ENCODE results near the gene ENTPD3. TPM values are rescaled to one million over a fixed set of nuclear protein-coding genes. Genes with fewer than 3 reads are reported as not detected.

The ENTPD3 gene
- total RNA-seq, 1 donor: 0.36 TPM

GRCh38 chr3:40363674-40364073 lies 23.3 kb upstream of the ENTPD3 start:
- TF ChIP-seq, protein P1, sequence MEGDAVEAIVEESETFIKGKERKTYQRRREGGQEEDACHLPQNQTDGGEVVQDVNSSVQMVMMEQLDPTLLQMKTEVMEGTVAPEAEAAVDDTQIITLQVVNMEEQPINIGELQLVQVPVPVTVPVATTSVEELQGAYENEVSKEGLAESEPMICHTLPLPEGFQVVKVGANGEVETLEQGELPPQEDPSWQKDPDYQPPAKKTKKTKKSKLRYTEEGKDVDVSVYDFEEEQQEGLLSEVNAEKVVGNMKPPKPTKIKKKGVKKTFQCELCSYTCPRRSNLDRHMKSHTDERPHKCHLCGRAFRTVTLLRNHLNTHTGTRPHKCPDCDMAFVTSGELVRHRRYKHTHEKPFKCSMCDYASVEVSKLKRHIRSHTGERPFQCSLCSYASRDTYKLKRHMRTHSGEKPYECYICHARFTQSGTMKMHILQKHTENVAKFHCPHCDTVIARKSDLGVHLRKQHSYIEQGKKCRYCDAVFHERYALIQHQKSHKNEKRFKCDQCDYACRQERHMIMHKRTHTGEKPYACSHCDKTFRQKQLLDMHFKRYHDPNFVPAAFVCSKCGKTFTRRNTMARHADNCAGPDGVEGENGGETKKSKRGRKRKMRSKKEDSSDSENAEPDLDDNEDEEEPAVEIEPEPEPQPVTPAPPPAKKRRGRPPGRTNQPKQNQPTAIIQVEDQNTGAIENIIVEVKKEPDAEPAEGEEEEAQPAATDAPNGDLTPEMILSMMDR (IDR thresholded peaks at IDR 0.05; ENCODE audit: extremely low read depth, low read depth, low read length): no peak
- Histone ChIP-seq H3K4me1 (ENCODE audit: insufficient read depth, low read length) (no peaks in the 10 kb centered on the region), H3K27ac (ENCODE audit: low read depth, low read length) (no peak overlapping the region), H3K4me2 (ENCODE audit: insufficient read depth, low read length) (no peak overlapping the region), H4K20me1 (ENCODE audit: insufficient read depth, low read length) (no peaks in the 10 kb centered on the region), H3K4me3 (ENCODE audit: insufficient read depth, low read length) (no peak overlapping the region), H2AFZ (ENCODE audit: low read length) (no peak overlapping the region), H3K9me3 (ENCODE audit: low read depth, low read length) (no peaks in the 10 kb centered on the region), H3K36me3 (ENCODE audit: insufficient read depth, low read length) (no peaks in the 10 kb centered on the region), H3K27me3 (ENCODE audit: insufficient read depth, low read length) (no peaks in the 10 kb centered on the region), H3K79me2 (ENCODE audit: insufficient read depth, low read length) (no peaks in the 10 kb centered on the region)
- no peak for DNase-seq (ENCODE audit: insufficient read length, low spot score, missing footprints)

DNA sequence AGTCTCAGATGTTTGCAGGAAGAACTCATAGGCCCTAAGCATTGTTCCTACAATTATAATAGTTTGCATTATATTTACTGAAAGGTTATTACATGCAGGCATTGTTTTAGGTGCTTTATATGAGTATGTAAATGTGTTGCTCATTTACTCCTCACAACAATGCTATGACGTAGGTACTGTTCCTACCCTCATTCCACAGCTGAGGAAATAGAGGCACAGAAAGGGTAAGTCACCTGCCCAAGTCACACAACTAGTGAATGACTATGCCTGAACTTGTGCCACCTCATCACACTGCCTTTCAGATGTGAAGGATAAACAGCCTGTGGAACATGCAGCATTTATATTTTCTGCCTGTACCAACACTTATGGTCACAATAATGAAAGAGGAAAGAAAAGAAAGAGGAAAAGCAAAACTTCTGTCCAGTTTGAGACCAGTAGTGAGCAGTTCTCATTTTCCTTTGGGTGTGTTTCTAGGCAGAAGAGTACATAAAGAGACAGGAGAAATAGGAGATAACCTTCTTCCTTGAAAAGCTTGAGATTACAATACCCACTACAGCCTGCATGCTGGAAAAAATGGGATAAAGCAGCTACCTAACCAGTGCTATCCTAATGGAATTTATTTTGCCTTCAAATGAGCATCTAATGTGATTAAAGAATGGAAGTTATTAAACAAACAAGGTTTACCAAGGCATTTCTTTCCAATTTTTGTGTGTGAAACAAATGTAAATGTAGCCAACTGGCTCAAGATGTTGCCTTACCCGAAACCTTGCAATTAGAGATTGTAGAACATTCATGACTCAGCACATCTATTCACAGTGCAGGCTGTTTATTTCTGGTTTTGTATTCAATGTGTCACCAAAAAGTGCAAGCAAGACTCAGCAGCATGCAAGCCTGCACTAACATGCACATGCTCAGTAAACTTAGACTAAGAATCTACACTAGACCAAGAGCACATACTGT lies 20.5 kb upstream of the ENTPD3 start:
- no peaks in the 10 kb centered on the region for H3K79me2 ChIP-seq (ENCODE audit: insufficient read depth, low read length)
- DNase-seq (ENCODE audit: insufficient read length, low spot score, missing footprints): no peak
- H3K4me3 ChIP-seq (ENCODE audit: insufficient read depth, low read length): no peak overlapping the region
- no peaks in the 10 kb centered on the region for H3K4me1 ChIP-seq (ENCODE audit: insufficient read depth, low read length)
- no peaks in the 10 kb centered on the region for H3K9me3 ChIP-seq (ENCODE audit: low read depth, low read length)
- TF ChIP-seq, protein P1 (IDR thresholded peaks at IDR 0.05; ENCODE audit: extremely low read depth, low read depth, low read length): no peak
- no peak overlapping the region for H3K4me2 ChIP-seq (ENCODE audit: insufficient read depth, low read length)
- H4K20me1 ChIP-seq (ENCODE audit: insufficient read depth, low read length): no peaks in the 10 kb centered on the region
- H3K27me3 ChIP-seq (ENCODE audit: insufficient read depth, low read length): no peaks in the 10 kb centered on the region
- no peak overlapping the region for H3K27ac ChIP-seq (ENCODE audit: low read depth, low read length)
- no peak overlapping the region for H2AFZ ChIP-seq (ENCODE audit: low read length)
- H3K36me3 ChIP-seq (ENCODE audit: insufficient read depth, low read length): no peaks in the 10 kb centered on the region

DNA sequence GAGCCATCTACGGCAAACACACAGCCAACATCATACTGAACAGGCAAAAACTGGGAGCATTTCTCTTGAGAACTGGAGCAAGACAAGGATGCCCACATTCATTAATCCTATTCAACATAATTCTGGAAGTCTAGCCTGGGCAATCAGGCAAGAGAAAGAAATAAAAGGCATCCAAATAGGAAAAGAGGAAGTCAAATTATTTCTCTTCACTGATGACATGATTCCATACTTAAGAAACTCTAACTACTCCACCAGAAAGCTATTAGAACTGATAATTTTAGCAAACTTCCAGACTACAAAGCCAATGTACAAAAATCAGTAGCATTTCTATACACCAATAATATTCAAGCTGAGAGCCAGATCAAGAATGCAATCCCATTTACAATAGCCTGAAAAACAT lies 17.3 kb upstream of the ENTPD3 start:
- Histone ChIP-seq H3K79me2 (ENCODE audit: insufficient read depth, low read length) (no peaks in the 10 kb centered on the region), H3K9me3 (ENCODE audit: low read depth, low read length) (no peaks in the 10 kb centered on the region), H3K27me3 (ENCODE audit: insufficient read depth, low read length) (no peaks in the 10 kb centered on the region), H3K4me3 (ENCODE audit: insufficient read depth, low read length) (no peak overlapping the region), H2AFZ (ENCODE audit: low read length) (no peak overlapping the region), H3K36me3 (ENCODE audit: insufficient read depth, low read length) (no peaks in the 10 kb centered on the region), H3K27ac (ENCODE audit: low read depth, low read length) (no peak overlapping the region), H3K4me2 (ENCODE audit: insufficient read depth, low read length) (no peak overlapping the region), H3K4me1 (ENCODE audit: insufficient read depth, low read length) (no peaks in the 10 kb centered on the region), H4K20me1 (ENCODE audit: insufficient read depth, low read length) (no peaks in the 10 kb centered on the region)
- DNase-seq (ENCODE audit: insufficient read length, low spot score, missing footprints): no peak
- TF ChIP-seq, protein P1 (IDR thresholded peaks at IDR 0.05; ENCODE audit: extremely low read depth, low read depth, low read length): no peak

GRCh38 chr3:40377822-40378221 lies 9.2 kb upstream of the ENTPD3 start:
- Histone ChIP-seq H4K20me1 (ENCODE audit: insufficient read depth, low read length) (no peaks in the 10 kb centered on the region), H3K27ac (ENCODE audit: low read depth, low read length) (no peak overlapping the region), H2AFZ (ENCODE audit: low read length) (no peak overlapping the region), H3K9me3 (ENCODE audit: low read depth, low read length) (no peaks in the 10 kb centered on the region), H3K27me3 (ENCODE audit: insufficient read depth, low read length) (no peaks in the 10 kb centered on the region), H3K79me2 (ENCODE audit: insufficient read depth, low read length) (no peaks in the 10 kb centered on the region), H3K4me3 (ENCODE audit: insufficient read depth, low read length) (no peak overlapping the region), H3K4me1 (ENCODE audit: insufficient read depth, low read length) (no peaks in the 10 kb centered on the region), H3K36me3 (ENCODE audit: insufficient read depth, low read length) (no peaks in the 10 kb centered on the region), H3K4me2 (ENCODE audit: insufficient read depth, low read length) (no peak overlapping the region)
- no peak for DNase-seq (ENCODE audit: insufficient read length, low spot score, missing footprints)
- TF ChIP-seq, protein P1 (IDR thresholded peaks at IDR 0.05; ENCODE audit: extremely low read depth, low read depth, low read length): no peak

Measured in osteoblast (primary cell).